Vagina (tissue), 2 donors: ENCODE data around the gene SYNPR. TPM values are rescaled to one million over a fixed set of nuclear protein-coding genes. Genes with fewer than 3 reads are reported as not detected.

Experiments
- DNase-seq, 2 donors: peaks; one replicate each; pipeline ENCODE4 v3.0.0-alpha.2; 2017; ENCODE audit errors: extremely low spot score in 2 of 2
- H3K27ac ChIP-seq: fragments of 200-600 bp; sonication (generic); one replicate; pipeline ENCODE4 v1.5.1; 2019
- H3K27me3 ChIP-seq: fragments of 200-600 bp; sonication (generic); one replicate; pipeline ENCODE4 v1.5.1; 2019
- H3K36me3 ChIP-seq, 2 donors: fragments of 200-600 bp; sonication (generic); one replicate each; pipeline ENCODE4 v1.5.1; 2017 to 2019
- H3K4me1 ChIP-seq: fragments of 200-600 bp; sonication (generic); one replicate; pipeline ENCODE4 v1.5.1; 2019
- H3K4me3 ChIP-seq, 2 donors: fragments of 200-600 bp; sonication (generic); 1 replicate in 1 of 2; 2 replicates in 1 of 2; pipeline ENCODE4 v1.5.1; 2016 to 2019
- H3K9me3 ChIP-seq: fragments of 200-600 bp; sonication (generic); one replicate; pipeline ENCODE4 v1.5.1; 2019
- POLR2A ChIP-seq, 2 donors: fragments of 450-650 bp; IDR thresholded peaks; one replicate each; pipeline ENCODE4 v1.6.1; 2017; ENCODE audit warnings: antibody characterized with exemption in 2 of 2, mild to moderate bottlenecking in 2 of 2, moderate library complexity in 2 of 2
- POLR2AphosphoS5 ChIP-seq, 2 donors: sonication (generic); formaldehyde crosslinking; IDR thresholded peaks; one replicate each; pipeline ENCODE4 v1.9.0; 2017; ENCODE audit warnings: antibody characterized with exemption in 2 of 2, mild to moderate bottlenecking in 2 of 2, low read depth in 1 of 2; ENCODE audit not compliant: insufficient read depth in 1 of 2
- intact Hi-C: fragments of 100-400 bp; cut with DNase I; formaldehyde crosslinking; loops from one replicate; pipeline ENCODE4 v1.15.1; 2023
- total RNA-seq: library from RNA; depleted of rRNA; stranded (reverse); fragments of >200 nt; gene quantifications from one replicate; pipeline ENCODE4 v1.2.3, GENCODE V29; 2016
- TF ChIP-seq, protein P1 (sequence below), 3 experiments: fragments of 450-650 bp in 2 of 3; fragments of 200-600 bp in 1 of 3; sonication (generic) in 1 of 3; IDR thresholded peaks; one replicate each; pipeline ENCODE4 v1.5.1; 2017 to 2019; ENCODE audit warnings: antibody characterized with exemption in 3 of 3, mild to moderate bottlenecking in 2 of 3, moderate library complexity in 2 of 3

The SYNPR gene
- total RNA-seq, 1 donor from 2014 or later = not detected

DNA sequence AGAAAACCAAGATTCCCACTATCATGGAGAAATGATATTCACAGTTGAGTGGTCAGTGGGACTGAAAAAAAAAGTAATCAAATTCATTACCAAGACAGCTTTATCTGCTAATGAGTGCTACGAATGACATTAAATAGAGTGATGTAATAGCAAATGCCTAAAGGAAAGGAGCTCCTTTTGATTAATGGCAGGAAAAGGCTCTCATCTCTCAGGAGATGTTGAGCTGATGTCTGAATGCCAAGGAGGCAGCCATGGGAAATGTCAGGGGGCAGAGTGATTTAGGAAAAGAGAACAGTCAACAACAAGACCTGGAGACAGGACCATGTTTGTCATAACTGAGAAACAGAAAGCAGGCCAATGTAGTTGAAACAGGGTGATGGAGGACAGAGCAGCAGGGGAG is 277.7 kb downstream of the SYNPR start:
- no peaks in the 10 kb centered on the region for H3K27me3 ChIP-seq
- TF ChIP-seq, protein P1, sequence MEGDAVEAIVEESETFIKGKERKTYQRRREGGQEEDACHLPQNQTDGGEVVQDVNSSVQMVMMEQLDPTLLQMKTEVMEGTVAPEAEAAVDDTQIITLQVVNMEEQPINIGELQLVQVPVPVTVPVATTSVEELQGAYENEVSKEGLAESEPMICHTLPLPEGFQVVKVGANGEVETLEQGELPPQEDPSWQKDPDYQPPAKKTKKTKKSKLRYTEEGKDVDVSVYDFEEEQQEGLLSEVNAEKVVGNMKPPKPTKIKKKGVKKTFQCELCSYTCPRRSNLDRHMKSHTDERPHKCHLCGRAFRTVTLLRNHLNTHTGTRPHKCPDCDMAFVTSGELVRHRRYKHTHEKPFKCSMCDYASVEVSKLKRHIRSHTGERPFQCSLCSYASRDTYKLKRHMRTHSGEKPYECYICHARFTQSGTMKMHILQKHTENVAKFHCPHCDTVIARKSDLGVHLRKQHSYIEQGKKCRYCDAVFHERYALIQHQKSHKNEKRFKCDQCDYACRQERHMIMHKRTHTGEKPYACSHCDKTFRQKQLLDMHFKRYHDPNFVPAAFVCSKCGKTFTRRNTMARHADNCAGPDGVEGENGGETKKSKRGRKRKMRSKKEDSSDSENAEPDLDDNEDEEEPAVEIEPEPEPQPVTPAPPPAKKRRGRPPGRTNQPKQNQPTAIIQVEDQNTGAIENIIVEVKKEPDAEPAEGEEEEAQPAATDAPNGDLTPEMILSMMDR (IDR thresholded peaks at IDR 0.05) = no peak
- no peak for TF ChIP-seq POLR2AphosphoS5 (IDR thresholded peaks at IDR 0.05; ENCODE audit: insufficient read depth in 1 of 2, low read depth in 1 of 2)
- no peak for TF ChIP-seq POLR2A (IDR thresholded peaks at IDR 0.05)
- H3K27ac ChIP-seq = no peak overlapping the region
- H3K4me1 ChIP-seq = no peaks in the 10 kb centered on the region
- intact Hi-C loops = no loop called here
- H3K4me3 ChIP-seq = no peak overlapping the region
- H3K36me3 ChIP-seq = no peaks in the 10 kb centered on the region
- no peak for DNase-seq
- no peaks in the 10 kb centered on the region for H3K9me3 ChIP-seq

DNA sequence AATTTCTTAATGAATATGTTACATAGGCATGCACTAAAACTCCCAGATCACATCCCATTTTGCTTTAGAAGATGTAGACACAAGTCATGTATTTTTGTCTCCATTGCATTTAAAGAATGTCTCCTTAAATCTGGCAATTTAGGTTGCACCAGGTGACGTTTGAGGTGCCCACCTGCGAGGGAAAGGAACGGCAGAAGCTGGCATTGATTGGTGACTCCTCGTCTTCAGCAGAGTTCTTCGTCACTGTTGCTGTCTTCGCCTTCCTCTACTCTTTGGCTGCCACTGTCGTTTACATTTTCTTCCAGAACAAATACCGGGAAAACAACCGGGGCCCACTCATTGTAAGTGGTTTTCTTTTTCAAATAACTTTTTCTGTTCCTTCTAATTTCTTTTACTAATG is 278.3 kb downstream of the SYNPR start:
- TF ChIP-seq, protein P1 (IDR thresholded peaks at IDR 0.05) = no peak
- TF ChIP-seq POLR2AphosphoS5 (IDR thresholded peaks at IDR 0.05; ENCODE audit: insufficient read depth in 1 of 2, low read depth in 1 of 2) (no peak), POLR2A (IDR thresholded peaks at IDR 0.05) (no peak)
- Histone ChIP-seq H3K9me3 (no peaks in the 10 kb centered on the region), H3K4me1 (no peaks in the 10 kb centered on the region), H3K27me3 (no peaks in the 10 kb centered on the region), H3K36me3 (no peaks in the 10 kb centered on the region), H3K27ac (no peak overlapping the region), H3K4me3 (no peak overlapping the region)
- intact Hi-C loops = no loop called here
- DNase-seq = no peak

DNA sequence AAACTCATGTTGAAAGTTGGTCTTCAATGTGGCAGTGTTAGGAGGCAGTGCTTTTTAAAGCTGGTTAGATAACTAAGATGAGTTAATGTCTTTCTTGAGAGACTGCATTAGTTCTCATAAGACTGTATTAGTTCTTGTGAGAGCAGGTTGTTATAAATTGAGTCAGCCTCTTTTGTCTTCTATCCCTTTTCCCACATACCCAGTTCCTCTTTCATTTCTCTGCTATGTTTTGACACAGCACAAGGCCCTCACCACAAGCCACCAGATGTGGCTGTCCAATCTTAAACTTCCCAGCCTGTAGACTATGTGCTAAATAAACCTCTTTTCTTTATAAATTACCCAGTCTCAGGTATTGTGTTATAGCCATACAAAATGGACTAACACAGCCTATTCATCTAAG is 279.8 kb downstream of the SYNPR start:
- no peak for DNase-seq
- Histone ChIP-seq H3K36me3 (no peaks in the 10 kb centered on the region), H3K4me3 (no peak overlapping the region), H3K4me1 (no peaks in the 10 kb centered on the region), H3K27ac (no peak overlapping the region), H3K27me3 (no peaks in the 10 kb centered on the region), H3K9me3 (no peaks in the 10 kb centered on the region)
- intact Hi-C loops = no loop called here
- TF ChIP-seq POLR2AphosphoS5 (IDR thresholded peaks at IDR 0.05; ENCODE audit: insufficient read depth in 1 of 2, low read depth in 1 of 2) (no peak), POLR2A (IDR thresholded peaks at IDR 0.05) (no peak)
- TF ChIP-seq, protein P1 (IDR thresholded peaks at IDR 0.05) = no peak

DNA sequence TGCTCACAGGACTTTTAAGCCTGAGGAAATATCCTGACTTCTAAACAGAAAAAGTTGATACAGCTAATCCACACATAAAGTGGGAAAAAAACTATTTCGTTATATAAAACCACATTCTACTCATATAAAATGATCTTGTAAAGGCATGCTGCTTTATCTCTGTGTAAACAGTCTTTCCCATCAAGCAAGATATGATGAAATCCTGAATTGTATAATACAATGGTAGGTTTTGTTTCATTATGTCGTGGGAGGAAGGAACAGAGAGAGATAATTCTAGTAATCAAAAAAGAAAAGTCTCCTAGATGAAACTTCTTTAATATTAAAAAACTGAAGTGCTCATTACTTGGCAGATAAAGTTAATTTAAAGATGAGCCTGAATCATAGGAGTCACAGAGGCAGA is 281.8 kb downstream of the SYNPR start:
- TF ChIP-seq POLR2A (IDR thresholded peaks at IDR 0.05) (no peak), POLR2AphosphoS5 (IDR thresholded peaks at IDR 0.05; ENCODE audit: insufficient read depth in 1 of 2, low read depth in 1 of 2) (no peak)
- TF ChIP-seq, protein P1 (IDR thresholded peaks at IDR 0.05) = no peak
- Histone ChIP-seq H3K4me3 (no peak overlapping the region), H3K27me3 (no peaks in the 10 kb centered on the region), H3K4me1 (no peaks in the 10 kb centered on the region), H3K36me3 (no peaks in the 10 kb centered on the region), H3K9me3 (no peaks in the 10 kb centered on the region), H3K27ac (no peak overlapping the region)
- no peak for DNase-seq
- intact Hi-C loops = no loop called here

DNA sequence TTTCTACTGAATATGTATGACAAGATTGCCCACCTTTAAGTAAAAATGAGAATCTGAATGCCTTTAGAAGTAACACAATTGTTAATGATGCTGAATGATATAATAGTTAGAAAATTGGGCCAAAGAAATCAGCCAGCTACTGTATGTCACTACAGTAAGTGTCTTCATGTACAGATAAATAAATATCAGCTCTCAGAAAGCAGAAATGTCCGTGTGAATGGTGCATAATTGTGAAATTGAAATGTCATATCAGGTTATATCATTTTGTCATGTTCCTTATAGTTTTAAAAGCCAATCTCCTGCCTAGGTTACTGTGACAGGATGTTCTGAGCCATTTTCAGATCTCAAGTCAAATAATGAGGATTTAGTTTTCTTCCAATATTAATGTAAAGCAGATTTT is 283.8 kb downstream of the SYNPR start:
- Histone ChIP-seq H3K36me3 (no peaks in the 10 kb centered on the region), H3K27me3 (no peaks in the 10 kb centered on the region), H3K4me1 (no peaks in the 10 kb centered on the region), H3K9me3 (no peaks in the 10 kb centered on the region), H3K4me3 (no peak overlapping the region), H3K27ac (no peak overlapping the region)
- DNase-seq = no peak
- intact Hi-C loops = no loop called here
- no peak for TF ChIP-seq POLR2AphosphoS5 (IDR thresholded peaks at IDR 0.05; ENCODE audit: insufficient read depth in 1 of 2, low read depth in 1 of 2)
- TF ChIP-seq, protein P1 (IDR thresholded peaks at IDR 0.05) = no peak
- TF ChIP-seq POLR2A (IDR thresholded peaks at IDR 0.05) = no peak
